Prostate gland (tissue), 2 donors: ENCODE data around the gene EMILIN1. TPM values are rescaled to one million over a fixed set of nuclear protein-coding genes. Genes with fewer than 3 reads are reported as not detected.
"Not testable (repeated sequence)": the region's sequence is repeated elsewhere in the genome, so short reads cannot be mapped to it uniquely, and the experiment has no call there.

Experiments
- DNase-seq: peaks from one replicate; pipeline ENCODE4 v3.0.0-alpha.2; 2019; ENCODE audit warnings: low spot score
- H3K27ac ChIP-seq, 2 donors: fragments of 200-600 bp; sonication (generic); 2 replicates each; pipeline ENCODE4 v1.5.1; 2017 to 2019
- H3K27me3 ChIP-seq: fragments of 200-600 bp; sonication (generic); replicated peaks from 2 replicates; pipeline ENCODE4 v1.5.1; 2019; ENCODE audit not compliant: insufficient read depth
- H3K36me3 ChIP-seq, 2 donors: fragments of 200-600 bp; sonication (generic); 1 replicate in 1 of 2; 2 replicates in 1 of 2; pipeline versions ENCODE4 v1.5.1 to v1.8.1; 2017 to 2019
- H3K4me1 ChIP-seq: fragments of 200-600 bp; sonication (generic); replicated peaks from 2 replicates; pipeline ENCODE4 v1.5.1; 2019
- H3K4me3 ChIP-seq, 2 donors: fragments of 200-600 bp; sonication (generic); 2 replicates each; pipeline ENCODE4 v1.5.1; 2017 to 2019
- H3K9me3 ChIP-seq: fragments of 200-600 bp; sonication (generic); 2 replicates; pipeline ENCODE4 v1.5.1; 2017
- POLR2A ChIP-seq: fragments of 450-650 bp; IDR thresholded peaks from one replicate; pipeline ENCODE4 v1.6.1; 2016; ENCODE audit warnings: antibody characterized with exemption, mild to moderate bottlenecking
- POLR2AphosphoS5 ChIP-seq: sonication (generic); formaldehyde crosslinking; IDR thresholded peaks from one replicate; pipeline ENCODE4 v1.6.1; 2017; ENCODE audit warnings: antibody characterized with exemption
- WGBS: methylation state at CpG from one replicate; pipeline ENCODE4 v1.1.5; 2018; 5-methylcytosine and 5-hydroxymethylcytosine counted together
- intact Hi-C: fragments of 100-400 bp; cut with DNase I; formaldehyde crosslinking; loops from one replicate; pipeline ENCODE4 v1.14.2; 2022
- total RNA-seq, 2 donors: library from RNA; depleted of rRNA; stranded (reverse); fragments of >200 nt; gene quantifications; one replicate each; pipeline ENCODE4 v1.1.0, GENCODE V29; 2016
- TF ChIP-seq, protein P1 (sequence below), 4 experiments: fragments of 200-600 bp in 2 of 4; fragments of 450-650 bp in 2 of 4; sonication (generic) in 2 of 4; IDR thresholded peaks; 1 replicate in 3 of 4; 2 replicates in 1 of 4; pipeline ENCODE4 v1.5.1; 2016 to 2019; ENCODE audit warnings: antibody characterized with exemption in 4 of 4, mild to moderate bottlenecking in 2 of 4, moderate library complexity in 2 of 4

Gene EMILIN1
- total RNA-seq, 2 donors from 2014 or later = 39.8 to 149 TPM

DNA sequence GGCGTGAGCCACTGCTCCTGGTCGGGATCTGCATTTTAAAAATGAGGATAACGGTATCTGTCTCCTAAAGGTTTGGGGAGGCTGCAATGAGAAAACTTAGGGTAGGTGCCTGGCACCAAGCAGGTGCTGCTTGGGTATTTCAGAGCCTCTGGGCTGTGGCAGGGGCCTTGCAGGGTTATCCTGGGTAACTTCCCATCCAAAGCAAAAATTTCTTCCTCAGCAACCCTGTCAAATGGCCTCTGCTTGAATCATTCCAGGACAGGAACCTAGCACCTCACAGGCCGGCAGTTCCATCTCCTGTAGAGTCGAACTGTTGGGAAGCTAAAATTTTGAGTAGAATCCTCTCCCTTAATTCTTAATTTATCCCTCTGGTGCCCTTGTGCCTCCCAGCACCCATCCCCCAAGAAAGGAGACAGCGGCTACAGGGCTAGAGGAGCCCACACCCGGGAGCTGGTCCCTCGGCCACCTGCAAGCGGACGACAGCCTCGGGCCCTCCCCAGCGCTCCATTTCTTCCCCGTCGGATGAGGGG lies 39.6 kb downstream of the EMILIN1 start:
- H3K27me3 ChIP-seq = no peaks in the 10 kb centered on the region
- TF ChIP-seq POLR2AphosphoS5 = no peak
- no peak for TF ChIP-seq POLR2A
- TF ChIP-seq, protein P1, sequence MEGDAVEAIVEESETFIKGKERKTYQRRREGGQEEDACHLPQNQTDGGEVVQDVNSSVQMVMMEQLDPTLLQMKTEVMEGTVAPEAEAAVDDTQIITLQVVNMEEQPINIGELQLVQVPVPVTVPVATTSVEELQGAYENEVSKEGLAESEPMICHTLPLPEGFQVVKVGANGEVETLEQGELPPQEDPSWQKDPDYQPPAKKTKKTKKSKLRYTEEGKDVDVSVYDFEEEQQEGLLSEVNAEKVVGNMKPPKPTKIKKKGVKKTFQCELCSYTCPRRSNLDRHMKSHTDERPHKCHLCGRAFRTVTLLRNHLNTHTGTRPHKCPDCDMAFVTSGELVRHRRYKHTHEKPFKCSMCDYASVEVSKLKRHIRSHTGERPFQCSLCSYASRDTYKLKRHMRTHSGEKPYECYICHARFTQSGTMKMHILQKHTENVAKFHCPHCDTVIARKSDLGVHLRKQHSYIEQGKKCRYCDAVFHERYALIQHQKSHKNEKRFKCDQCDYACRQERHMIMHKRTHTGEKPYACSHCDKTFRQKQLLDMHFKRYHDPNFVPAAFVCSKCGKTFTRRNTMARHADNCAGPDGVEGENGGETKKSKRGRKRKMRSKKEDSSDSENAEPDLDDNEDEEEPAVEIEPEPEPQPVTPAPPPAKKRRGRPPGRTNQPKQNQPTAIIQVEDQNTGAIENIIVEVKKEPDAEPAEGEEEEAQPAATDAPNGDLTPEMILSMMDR (IDR thresholded peaks at IDR 0.05) = no peak
- WGBS = 25% methylated on average over 14 of the region's 14 CpGs
- H3K27ac ChIP-seq = no peak overlapping the region
- peaks cover 3% of the 10 kb centered on the region for H3K4me1 ChIP-seq
- no peak for DNase-seq
- H3K36me3 ChIP-seq = no peaks in the 10 kb centered on the region
- intact Hi-C loops = no loop called here
- H3K4me3 ChIP-seq = peak overlapping the region; percentile 28 to 36
- H3K9me3 ChIP-seq = no peaks in the 10 kb centered on the region

- no peak for DNase-seq
- H3K4me1 ChIP-seq = peaks cover 3% of the 10 kb centered on the region
- no peak within 1 kb of the TSS for H3K27ac ChIP-seq
- H3K27me3 ChIP-seq = no peaks in the 10 kb centered on the region
- no peaks in the 10 kb centered on the region for H3K36me3 ChIP-seq
- intact Hi-C loops = no loop called here
- TF ChIP-seq POLR2A = no peak
- TF ChIP-seq, protein P1 (IDR thresholded peaks at IDR 0.05) = no peak
- TF ChIP-seq POLR2AphosphoS5 = no peak
- 6% methylated on average over 29 of the region's 84 CpGs for WGBS
- H3K9me3 ChIP-seq = no peaks in the 10 kb centered on the region
- peak within 1 kb of the TSS; percentile 28 to 36 for H3K4me3 ChIP-seq
These were observed 40.3 kb downstream of the EMILIN1 start, which contains the start of gene CGREF1 for GRCh38 chr2:27118525-27119329. Gene CGREF1 (minus strand): TSS chr2:27119128. CDS start chr2:27104366, 14,762 bp downstream.

GRCh38 chr2:27119330-27119670 lies 40.9 kb downstream of the EMILIN1 start:
- 83% methylated on average over 8 of the region's 8 CpGs for WGBS
- H3K27me3 ChIP-seq, H3K36me3 ChIP-seq, H3K27ac ChIP-seq, intact Hi-C loops, H3K9me3 ChIP-seq, DNase-seq, H3K4me1 ChIP-seq: not testable (repeated sequence)
- H3K4me3 ChIP-seq = peak overlapping the region; percentile 28 to 36

DNA sequence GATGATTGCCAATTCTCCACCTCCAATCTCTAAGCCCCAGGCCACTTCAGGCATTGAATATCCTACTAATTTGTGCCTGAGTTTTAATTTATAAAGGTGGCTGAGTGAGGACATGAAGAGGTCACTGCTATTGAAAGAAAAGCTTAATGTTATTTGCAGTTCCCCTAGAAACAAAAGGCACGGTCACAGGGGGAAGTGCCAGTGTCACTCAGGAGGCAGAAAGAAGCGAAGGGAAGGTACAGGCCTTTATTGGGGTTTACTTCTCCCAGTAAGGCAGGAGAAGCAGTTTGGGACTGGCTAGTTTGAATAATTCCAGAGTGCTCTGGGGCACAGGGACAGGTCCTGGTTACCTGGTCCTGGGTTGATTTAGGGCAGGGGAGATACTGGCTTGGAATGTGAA lies 43.5 kb downstream of the EMILIN1 start:
- 79% methylated on average over 2 of the region's 2 CpGs for WGBS

GRCh38 chr2:27122791-27123190 lies 44.4 kb downstream of the EMILIN1 start:
- Histone ChIP-seq H3K4me1 (peaks cover 3% of the 10 kb centered on the region), H3K36me3 (no peaks in the 10 kb centered on the region), H3K4me3 (no peak overlapping the region), H3K27me3 (no peaks in the 10 kb centered on the region), H3K27ac (no peak overlapping the region), H3K9me3 (no peaks in the 10 kb centered on the region)
- intact Hi-C loops = loop anchor here (5.0 kb wide), 1 partner anchor 85 kb away; no protein-coding TSS in a partner anchor
- 90% methylated on average over 7 of the region's 7 CpGs for WGBS
- no peak for DNase-seq
- no peak for TF ChIP-seq POLR2AphosphoS5
- TF ChIP-seq, protein P1 (IDR thresholded peaks at IDR 0.05) = no peak

More for the DNA sequence above, 43.5 kb downstream of the EMILIN1 start:
- H3K9me3 ChIP-seq = no peaks in the 10 kb centered on the region
- H3K27me3 ChIP-seq = no peaks in the 10 kb centered on the region
- no peak for TF ChIP-seq POLR2AphosphoS5
- TF ChIP-seq, protein P1 (IDR thresholded peaks at IDR 0.05) = no peak
- TF ChIP-seq POLR2A = no peak
- H3K4me3 ChIP-seq = no peak overlapping the region
- intact Hi-C loops = loop anchor here (5.0 kb wide), 1 partner anchor 85 kb away; no protein-coding TSS in a partner anchor
- no peak for DNase-seq
- H3K36me3 ChIP-seq = no peaks in the 10 kb centered on the region
- peaks cover 3% of the 10 kb centered on the region for H3K4me1 ChIP-seq
- H3K27ac ChIP-seq = no peak overlapping the region
